Smooth muscle cell (in vitro differentiated cells): ENCODE data around the gene TSPAN9. TPM values are rescaled to one million over a fixed set of nuclear protein-coding genes. Genes with fewer than 3 reads are reported as not detected.

Experiments
- DNase-seq: peaks from one replicate; lab custom pipeline; 2025; ENCODE audit not compliant: unreplicated experiment; lab: John Stamatoyannopoulos, UW
- H2AFZ ChIP-seq: fragments of 200-600 bp; sonication (generic); 2 replicates; pipeline ENCODE4 v1.6.0; 2016; ENCODE audit warnings: antibody characterized with exemption, low read depth, mild to moderate bottlenecking
- H3F3A ChIP-seq: fragments of 200-600 bp; sonication (generic); 2 replicates; pipeline ENCODE4 v1.6.0; 2017; ENCODE audit warnings: antibody characterized with exemption, low read depth
- H3K27ac ChIP-seq: fragments of 200-600 bp; sonication (generic); 2 replicates; pipeline ENCODE4 v1.5.1; 2016; ENCODE audit warnings: low read depth, mild to moderate bottlenecking
- H3K27me3 ChIP-seq: fragments of 200-600 bp; sonication (generic); 2 replicates; pipeline ENCODE4 v1.6.1; 2016; ENCODE audit warnings: low read depth, mild to moderate bottlenecking
- H3K36me3 ChIP-seq: fragments of 200-600 bp; sonication (generic); 2 replicates; pipeline ENCODE4 v1.5.1; 2016; ENCODE audit warnings: low read depth
- H3K4me1 ChIP-seq: fragments of 200-600 bp; sonication (generic); 2 replicates; pipeline ENCODE4 v1.5.1; 2016; ENCODE audit warnings: low read depth
- H3K4me2 ChIP-seq: fragments of 200-600 bp; sonication (generic); 2 replicates; pipeline ENCODE4 v1.6.0; 2016; ENCODE audit warnings: mild to moderate bottlenecking
- H3K4me3 ChIP-seq: fragments of 200-600 bp; sonication (generic); 2 replicates; pipeline ENCODE4 v1.5.1; 2016; ENCODE audit warnings: mild to moderate bottlenecking
- H3K79me2 ChIP-seq: fragments of 200-600 bp; sonication (generic); 2 replicates; pipeline ENCODE4 v1.6.0; 2016; ENCODE audit warnings: low read depth, mild to moderate bottlenecking
- H3K9ac ChIP-seq: fragments of 200-600 bp; sonication (generic); 2 replicates; pipeline ENCODE4 v1.6.0; 2016; ENCODE audit warnings: low read depth
- H3K9me3 ChIP-seq: fragments of 200-600 bp; sonication (generic); replicated peaks from 2 replicates; pipeline ENCODE4 v1.5.1; 2016; ENCODE audit warnings: low read depth
- H4K20me1 ChIP-seq: fragments of 200-600 bp; sonication (generic); 2 replicates; pipeline ENCODE4 v1.6.0; 2016; ENCODE audit warnings: low read depth
- WGBS: methylation state at CpG from one replicate; pipeline ENCODE4 v1.1.7; 2016; ENCODE audit warnings: low lambda C conversion rate; 5-methylcytosine and 5-hydroxymethylcytosine counted together
- polyA plus RNA-seq: library from polyadenylated mRNA; unstranded; fragments of >200 nt; fragmentation: Nextera tagmentation; extraction: Ambion mirVana; gene quantifications from 2 replicates; pipeline ENCODE4 v1.2.1, GENCODE V29; 2016
- total RNA-seq: library from RNA; depleted of rRNA; stranded (reverse); fragments of >200 nt; gene quantifications from 2 replicates; pipeline ENCODE4 v1.2.3, GENCODE V29; 2014
- TF ChIP-seq, protein P1 (sequence below): fragments of 200-600 bp; sonication (generic); IDR thresholded peaks from 2 replicates; pipeline ENCODE4 v1.5.1; 2017; ENCODE audit warnings: borderline replicate concordance, mild to moderate bottlenecking, antibody characterized with exemption; ENCODE audit not compliant: insufficient read depth, poor library complexity, severe bottlenecking

TSPAN9 gene
- total and polyA plus RNA-seq, 2 experiments from 2014 or later: 17.7 to 29.8 TPM

DNA sequence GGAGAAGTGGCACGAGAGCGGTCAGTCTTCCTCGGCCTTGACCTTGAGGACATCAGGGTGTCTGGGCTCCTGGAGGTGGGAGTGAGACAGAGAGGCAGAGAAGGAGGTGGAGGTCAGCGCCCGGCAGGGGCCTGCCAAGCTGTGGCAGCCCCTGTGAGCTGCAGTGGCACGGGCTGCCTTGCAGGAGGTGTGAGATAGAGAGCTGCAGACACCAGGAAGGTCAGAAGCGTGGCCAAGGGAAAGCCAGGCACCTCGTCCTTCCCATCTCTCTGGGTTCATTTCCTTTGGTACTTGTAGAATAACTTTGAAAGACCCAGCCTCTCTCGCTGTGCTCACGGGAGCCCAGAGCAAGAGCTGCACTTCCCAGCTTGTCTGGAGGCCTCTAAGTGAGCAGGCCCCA lies 98.1 kb downstream of the TSPAN9 start:
- Histone ChIP-seq H3K4me1 (peaks cover 18% of the 10 kb centered on the region), H2AFZ (no peak overlapping the region), H3K9ac (no peak overlapping the region), H3K4me3 (no peak overlapping the region), H3K4me2 (no peak overlapping the region), H3K9me3 (no peaks in the 10 kb centered on the region), H3K36me3 (no peaks in the 10 kb centered on the region), H3K27me3 (no peaks in the 10 kb centered on the region), H3F3A (peaks cover 14% of the 10 kb centered on the region), H4K20me1 (peaks cover 77% of the 10 kb centered on the region), H3K27ac (no peak overlapping the region), H3K79me2 (no peaks in the 10 kb centered on the region)
- TF ChIP-seq, protein P1, sequence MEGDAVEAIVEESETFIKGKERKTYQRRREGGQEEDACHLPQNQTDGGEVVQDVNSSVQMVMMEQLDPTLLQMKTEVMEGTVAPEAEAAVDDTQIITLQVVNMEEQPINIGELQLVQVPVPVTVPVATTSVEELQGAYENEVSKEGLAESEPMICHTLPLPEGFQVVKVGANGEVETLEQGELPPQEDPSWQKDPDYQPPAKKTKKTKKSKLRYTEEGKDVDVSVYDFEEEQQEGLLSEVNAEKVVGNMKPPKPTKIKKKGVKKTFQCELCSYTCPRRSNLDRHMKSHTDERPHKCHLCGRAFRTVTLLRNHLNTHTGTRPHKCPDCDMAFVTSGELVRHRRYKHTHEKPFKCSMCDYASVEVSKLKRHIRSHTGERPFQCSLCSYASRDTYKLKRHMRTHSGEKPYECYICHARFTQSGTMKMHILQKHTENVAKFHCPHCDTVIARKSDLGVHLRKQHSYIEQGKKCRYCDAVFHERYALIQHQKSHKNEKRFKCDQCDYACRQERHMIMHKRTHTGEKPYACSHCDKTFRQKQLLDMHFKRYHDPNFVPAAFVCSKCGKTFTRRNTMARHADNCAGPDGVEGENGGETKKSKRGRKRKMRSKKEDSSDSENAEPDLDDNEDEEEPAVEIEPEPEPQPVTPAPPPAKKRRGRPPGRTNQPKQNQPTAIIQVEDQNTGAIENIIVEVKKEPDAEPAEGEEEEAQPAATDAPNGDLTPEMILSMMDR: no peak
- no peak for DNase-seq
- WGBS: 93% methylated on average over 10 of the region's 10 CpGs

- peaks cover 4% of the 10 kb centered on the region for H3F3A ChIP-seq
- 94% methylated on average over 9 of the region's 9 CpGs for WGBS
- no peak for DNase-seq
These were observed 99.6 kb downstream of the TSPAN9 start for GRCh38 chr12:3176754-3177153.

DNA sequence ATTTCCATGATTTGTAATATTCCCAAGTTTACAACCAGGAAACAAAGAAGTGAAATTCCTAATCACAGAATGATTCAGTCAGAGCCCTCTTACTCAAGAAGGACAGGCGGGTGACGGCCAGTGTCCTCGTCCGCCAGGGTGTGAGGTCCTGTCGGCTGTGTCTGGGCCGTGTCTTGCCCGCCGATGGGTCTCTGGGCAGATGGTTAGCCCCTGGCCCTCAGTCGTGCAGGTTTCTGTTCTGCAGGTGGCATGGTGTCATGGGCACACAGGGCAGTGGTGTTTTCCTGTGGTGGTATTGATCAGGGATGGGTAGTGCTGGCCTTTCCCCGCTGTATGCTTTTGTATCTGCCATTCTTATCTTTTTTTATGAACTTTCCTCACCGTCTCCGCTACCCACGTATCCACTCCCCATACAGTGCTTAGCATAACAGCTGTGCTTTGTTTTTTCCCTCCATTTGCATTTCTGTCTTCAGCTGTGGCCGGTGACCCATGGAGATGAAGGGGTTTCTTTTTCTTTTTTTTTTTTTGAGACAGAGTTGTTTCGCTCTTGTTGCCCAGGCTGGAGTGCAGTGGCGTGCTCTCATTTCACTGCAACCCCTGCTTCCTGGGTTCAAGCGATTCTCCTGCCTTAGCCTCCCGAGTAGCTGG lies 100.7 kb downstream of the TSPAN9 start:
- no peak for DNase-seq
- TF ChIP-seq, protein P1: no peak
- no peaks in the 10 kb centered on the region for H3K4me1 ChIP-seq
- peaks cover 75% of the 10 kb centered on the region for H4K20me1 ChIP-seq
- no peaks in the 10 kb centered on the region for H3K9me3 ChIP-seq
- H3K27me3 ChIP-seq: no peaks in the 10 kb centered on the region
- no peak overlapping the region for H3K4me3 ChIP-seq
- WGBS: 90% methylated on average over 18 of the region's 18 CpGs
- H2AFZ ChIP-seq: no peak overlapping the region
- H3K27ac ChIP-seq: no peak overlapping the region
- H3K9ac ChIP-seq: no peak overlapping the region
- H3K36me3 ChIP-seq: no peaks in the 10 kb centered on the region
- H3K79me2 ChIP-seq: no peaks in the 10 kb centered on the region
- H3F3A ChIP-seq: no peaks in the 10 kb centered on the region
- H3K4me2 ChIP-seq: no peak overlapping the region

More at GRCh38 chr12:3176754-3177153, 99.6 kb downstream of the TSPAN9 start:
- no peak overlapping the region for H3K9ac ChIP-seq
- no peaks in the 10 kb centered on the region for H3K79me2 ChIP-seq
- H3K36me3 ChIP-seq: no peaks in the 10 kb centered on the region
- no peak overlapping the region for H2AFZ ChIP-seq
- H3K4me1 ChIP-seq: peaks cover 5% of the 10 kb centered on the region
- TF ChIP-seq, protein P1: no peak
- H3K4me3 ChIP-seq: no peak overlapping the region
- no peaks in the 10 kb centered on the region for H3K27me3 ChIP-seq
- no peak overlapping the region for H3K4me2 ChIP-seq
- H3K27ac ChIP-seq: no peak overlapping the region
- no peaks in the 10 kb centered on the region for H3K9me3 ChIP-seq
- H4K20me1 ChIP-seq: peaks cover 73% of the 10 kb centered on the region
